Nucleus accumbens (tissue), 56 donors: Measurements from ENCODE around the gene NTM.
A peak's percentile ranks its signal among the peaks of the same experiment; 100 is the strongest.

Experiments used
- DNase-seq, 56 donors: peaks; one replicate each; lab custom pipeline; 2025; lab: John Stamatoyannopoulos, UW

Gene NTM

GRCh38 chr11:131957875-131958274 is 587.5 kb downstream of the NTM start:
- no peak for DNase-seq

- DNase-seq: peak in 11 of 56 donors; percentile 7 to 29 (median 14)
These were observed 592.4 kb downstream of the NTM start for GRCh38 chr11:131962818-131963217.

- DNase-seq: no peak
These were observed 594.5 kb downstream of the NTM start for GRCh38 chr11:131964698-131965483.

- peak in 1 of 56 donors; percentile 5 for DNase-seq
These were observed 595.1 kb downstream of the NTM start for GRCh38 chr11:131965504-131965903.

- no peak for DNase-seq
These were observed 596.3 kb downstream of the NTM start for GRCh38 chr11:131966667-131967066.

- no peak for DNase-seq
These were observed 598.8 kb downstream of the NTM start for GRCh38 chr11:131969261-131969660.

GRCh38 chr11:131973061-131973460 is 602.6 kb downstream of the NTM start:
- no peak for DNase-seq

- no peak for DNase-seq
These were observed 605.2 kb downstream of the NTM start for GRCh38 chr11:131975619-131976018.

GRCh38 chr11:131976021-131976420 is 605.6 kb downstream of the NTM start:
- no peak for DNase-seq

GRCh38 chr11:131977231-131977630 is 606.8 kb downstream of the NTM start:
- peak in 20 of 56 donors; percentile 3 to 40 (median 13) for DNase-seq

GRCh38 chr11:131977854-131978253 is 607.4 kb downstream of the NTM start:
- no peak for DNase-seq

GRCh38 chr11:131978351-131978750 is 607.9 kb downstream of the NTM start:
- no peak for DNase-seq

- no peak for DNase-seq
These were observed 608.9 kb downstream of the NTM start for GRCh38 chr11:131979364-131979763.

- DNase-seq: no peak
These were observed 609.8 kb downstream of the NTM start for GRCh38 chr11:131980199-131980598.

- peak in 6 of 56 donors; percentile 2 to 21 (median 6) for DNase-seq
These were observed 610.7 kb downstream of the NTM start for GRCh38 chr11:131980888-131981668.

GRCh38 chr11:131982154-131982553 is 611.7 kb downstream of the NTM start:
- DNase-seq: no peak

- DNase-seq: no peak
These were observed 615.5 kb downstream of the NTM start for GRCh38 chr11:131985846-131986301.

- no peak for DNase-seq
These were observed 617.3 kb downstream of the NTM start for GRCh38 chr11:131987703-131988102.

GRCh38 chr11:131991606-131992005 is 621.2 kb downstream of the NTM start:
- no peak for DNase-seq

GRCh38 chr11:131993246-131993645 is 622.8 kb downstream of the NTM start:
- no peak for DNase-seq

GRCh38 chr11:131998020-131998419 is 627.6 kb downstream of the NTM start:
- no peak for DNase-seq

- peak in 13 of 56 donors; percentile 6 to 50 (median 16) for DNase-seq
These were observed 628.7 kb downstream of the NTM start for GRCh38 chr11:131999084-131999483.
